Hepatocyte (in vitro differentiated cells): ENCODE data around the gene POFUT2.

ENCODE experiments used
- EZH2 ChIP-seq: fragments of 200-600 bp; sonication (generic); IDR thresholded peaks from 2 replicates; pipeline ENCODE4 v1.6.1; 2016; ENCODE audit warnings: antibody characterized with exemption, mild to moderate bottlenecking, borderline replicate concordance
- EZH2phosphoT487 ChIP-seq: fragments of 200-600 bp; sonication (generic); IDR thresholded peaks from one replicate; pipeline ENCODE4 v1.6.1; 2018; ENCODE audit warnings: antibody characterized with exemption, mild to moderate bottlenecking, low read depth, moderate library complexity; ENCODE audit not compliant: unreplicated experiment, severe bottlenecking
- TF ChIP-seq, protein P1 (sequence below): fragments of 200-600 bp; sonication (generic); IDR thresholded peaks from 2 replicates; pipeline ENCODE4 v1.5.1; 2016; ENCODE audit warnings: antibody characterized with exemption, mild to moderate bottlenecking; ENCODE audit not compliant: poor library complexity

DNA sequence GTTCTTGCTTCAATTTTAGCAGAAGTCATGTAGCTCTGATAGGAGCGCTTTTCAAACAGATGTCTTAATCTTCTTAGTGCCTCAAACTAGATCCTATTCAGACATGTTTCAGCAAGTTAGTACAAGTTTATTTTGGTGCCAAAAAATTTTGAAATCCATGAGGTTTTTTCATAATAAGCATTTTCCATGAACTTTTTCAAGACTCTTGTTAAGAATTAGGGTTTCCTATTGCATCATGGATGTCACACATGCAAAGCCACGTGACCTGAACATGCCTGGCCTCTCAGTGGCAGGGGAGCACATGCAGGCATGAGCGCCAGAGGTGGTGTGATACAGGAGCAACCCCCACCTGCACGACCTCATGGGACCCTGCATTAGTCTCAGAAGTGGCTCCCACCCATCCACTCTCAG lies 67.6 kb downstream of the POFUT2 start:
- TF ChIP-seq, protein P1, sequence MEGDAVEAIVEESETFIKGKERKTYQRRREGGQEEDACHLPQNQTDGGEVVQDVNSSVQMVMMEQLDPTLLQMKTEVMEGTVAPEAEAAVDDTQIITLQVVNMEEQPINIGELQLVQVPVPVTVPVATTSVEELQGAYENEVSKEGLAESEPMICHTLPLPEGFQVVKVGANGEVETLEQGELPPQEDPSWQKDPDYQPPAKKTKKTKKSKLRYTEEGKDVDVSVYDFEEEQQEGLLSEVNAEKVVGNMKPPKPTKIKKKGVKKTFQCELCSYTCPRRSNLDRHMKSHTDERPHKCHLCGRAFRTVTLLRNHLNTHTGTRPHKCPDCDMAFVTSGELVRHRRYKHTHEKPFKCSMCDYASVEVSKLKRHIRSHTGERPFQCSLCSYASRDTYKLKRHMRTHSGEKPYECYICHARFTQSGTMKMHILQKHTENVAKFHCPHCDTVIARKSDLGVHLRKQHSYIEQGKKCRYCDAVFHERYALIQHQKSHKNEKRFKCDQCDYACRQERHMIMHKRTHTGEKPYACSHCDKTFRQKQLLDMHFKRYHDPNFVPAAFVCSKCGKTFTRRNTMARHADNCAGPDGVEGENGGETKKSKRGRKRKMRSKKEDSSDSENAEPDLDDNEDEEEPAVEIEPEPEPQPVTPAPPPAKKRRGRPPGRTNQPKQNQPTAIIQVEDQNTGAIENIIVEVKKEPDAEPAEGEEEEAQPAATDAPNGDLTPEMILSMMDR, result no peak
- TF ChIP-seq EZH2 (no peak), EZH2phosphoT487 (no peak)
